ENCODE measurements around the gene SOX6. TPM values are rescaled to one million over a fixed set of nuclear protein-coding genes. Genes with fewer than 3 reads are reported as not detected.

The SOX6 gene
- total RNA-seq, 1 donor from 2014 or later = 4.9 TPM

GRCh38 chr11:16158426-16158994 is 197.8 kb downstream of the SOX6 start:
- no peak for DNase-seq (ENCODE audit: extremely low spot score in 2 of 2)
- no peaks in the 10 kb centered on the region for H3K27me3 ChIP-seq
- intact Hi-C loops (cut with DNase I) = no loop called here
- H3K27ac ChIP-seq = no peak overlapping the region
- H3K4me1 ChIP-seq = no peaks in the 10 kb centered on the region
- H3K36me3 ChIP-seq = no peaks in the 10 kb centered on the region
- TF ChIP-seq POLR2A (IDR thresholded peaks at IDR 0.05) (no peak), CTCF (IDR thresholded peaks at IDR 0.05) (no peak)
- H3K4me3 ChIP-seq = no peak overlapping the region
- H3K9me3 ChIP-seq = no peaks in the 10 kb centered on the region

- Histone ChIP-seq H3K4me1 (no peaks in the 10 kb centered on the region), H3K36me3 (no peaks in the 10 kb centered on the region), H3K4me3 (no peak overlapping the region), H3K27ac (no peak overlapping the region), H3K9me3 (no peaks in the 10 kb centered on the region), H3K27me3 (no peaks in the 10 kb centered on the region)
- TF ChIP-seq CTCF (IDR thresholded peaks at IDR 0.05) = no peak
- no peak for TF ChIP-seq POLR2AphosphoS5 (IDR thresholded peaks at IDR 0.05; ENCODE audit: insufficient read depth in 1 of 2, low read depth in 1 of 2)
- no peak for TF ChIP-seq POLR2A (IDR thresholded peaks at IDR 0.05)
- intact Hi-C loops (cut with DNase I) = no loop called here
- no peak for DNase-seq (ENCODE audit: extremely low spot score in 2 of 2)
Observed at GRCh38 chr11:16157327-16157726, 199.0 kb downstream of the SOX6 start.

- Histone ChIP-seq H3K27me3 (no peaks in the 10 kb centered on the region), H3K4me1 (no peaks in the 10 kb centered on the region), H3K27ac (no peak overlapping the region), H3K36me3 (no peaks in the 10 kb centered on the region), H3K4me3 (no peak overlapping the region), H3K9me3 (no peaks in the 10 kb centered on the region)
- DNase-seq (ENCODE audit: extremely low spot score in 2 of 2) = no peak
- intact Hi-C loops (cut with DNase I) = no loop called here
- TF ChIP-seq POLR2AphosphoS5 (IDR thresholded peaks at IDR 0.05; ENCODE audit: insufficient read depth in 1 of 2, low read depth in 1 of 2) = no peak
- TF ChIP-seq POLR2A (IDR thresholded peaks at IDR 0.05) = no peak
- TF ChIP-seq CTCF (IDR thresholded peaks at IDR 0.05) = no peak
Observed at GRCh38 chr11:16155448-16155847, 200.9 kb downstream of the SOX6 start.

GRCh38 chr11:16154715-16155396 is 201.5 kb downstream of the SOX6 start:
- DNase-seq (ENCODE audit: extremely low spot score in 2 of 2) = no peak
- H3K9me3 ChIP-seq = no peaks in the 10 kb centered on the region
- H3K27me3 ChIP-seq = no peaks in the 10 kb centered on the region
- no peaks in the 10 kb centered on the region for H3K4me1 ChIP-seq
- H3K36me3 ChIP-seq = no peaks in the 10 kb centered on the region
- intact Hi-C loops (cut with DNase I) = no loop called here
- no peak overlapping the region for H3K27ac ChIP-seq
- no peak for TF ChIP-seq CTCF (IDR thresholded peaks at IDR 0.05)
- no peak for TF ChIP-seq POLR2A (IDR thresholded peaks at IDR 0.05)
- no peak for TF ChIP-seq POLR2AphosphoS5 (IDR thresholded peaks at IDR 0.05; ENCODE audit: insufficient read depth in 1 of 2, low read depth in 1 of 2)
- H3K4me3 ChIP-seq = no peak overlapping the region

GRCh38 chr11:16153951-16154350 is 202.4 kb downstream of the SOX6 start:
- Histone ChIP-seq H3K4me3 (no peak overlapping the region), H3K27ac (no peak overlapping the region), H3K9me3 (no peaks in the 10 kb centered on the region), H3K36me3 (no peaks in the 10 kb centered on the region), H3K27me3 (no peaks in the 10 kb centered on the region), H3K4me1 (peaks cover 8% of the 10 kb centered on the region)
- DNase-seq (ENCODE audit: extremely low spot score in 2 of 2) = no peak
- no peak for TF ChIP-seq CTCF (IDR thresholded peaks at IDR 0.05)
- no peak for TF ChIP-seq POLR2A (IDR thresholded peaks at IDR 0.05)
- no peak for TF ChIP-seq POLR2AphosphoS5 (IDR thresholded peaks at IDR 0.05; ENCODE audit: insufficient read depth in 1 of 2, low read depth in 1 of 2)
- intact Hi-C loops (cut with DNase I) = no loop called here

Measured in vagina (tissue), 2 donors.